ENCODE measurements around the gene TSC22D1.
A peak's percentile ranks its signal among the peaks of the same experiment; 100 is the strongest.
"Not testable (repeated sequence)": the region's sequence is repeated elsewhere in the genome, so short reads cannot be mapped to it uniquely, and the experiment has no call there.

The TSC22D1 gene

GRCh38 chr13:44549476-44549875 lies 26.7 kb downstream of the TSC22D1 start:
- H3K4me3 Mint-ChIP-seq: no peak overlapping the region
- DNase-seq: no peak
- no peaks in the 10 kb centered on the region for H3K27me3 Mint-ChIP-seq
- no peak overlapping the region for H3K27ac Mint-ChIP-seq
- H3K4me1 Mint-ChIP-seq (ENCODE audit: low read depth): no peaks in the 10 kb centered on the region
- H3K36me3 Mint-ChIP-seq (ENCODE audit: low read depth): no peaks in the 10 kb centered on the region
- no peaks in the 10 kb centered on the region for H3K9me3 Mint-ChIP-seq

- H3K4me1 Mint-ChIP-seq (ENCODE audit: low read depth): no peaks in the 10 kb centered on the region
- H3K27me3 Mint-ChIP-seq: no peaks in the 10 kb centered on the region
- H3K36me3 Mint-ChIP-seq (ENCODE audit: low read depth): no peaks in the 10 kb centered on the region
- H3K4me3 Mint-ChIP-seq: no peak overlapping the region
- no peak overlapping the region for H3K27ac Mint-ChIP-seq
- H3K9me3 Mint-ChIP-seq: no peaks in the 10 kb centered on the region
- DNase-seq: no peak
Observed at GRCh38 chr13:44546164-44546563, 30.0 kb downstream of the TSC22D1 start.

GRCh38 chr13:44543369-44543768 lies 32.8 kb downstream of the TSC22D1 start:
- DNase-seq: no peak
- no peaks in the 10 kb centered on the region for H3K9me3 Mint-ChIP-seq
- no peak overlapping the region for H3K4me3 Mint-ChIP-seq
- no peak overlapping the region for H3K27ac Mint-ChIP-seq
- H3K27me3 Mint-ChIP-seq: no peaks in the 10 kb centered on the region
- peaks cover 7% of the 10 kb centered on the region for H3K36me3 Mint-ChIP-seq (ENCODE audit: low read depth)
- H3K4me1 Mint-ChIP-seq (ENCODE audit: low read depth): no peaks in the 10 kb centered on the region

DNA sequence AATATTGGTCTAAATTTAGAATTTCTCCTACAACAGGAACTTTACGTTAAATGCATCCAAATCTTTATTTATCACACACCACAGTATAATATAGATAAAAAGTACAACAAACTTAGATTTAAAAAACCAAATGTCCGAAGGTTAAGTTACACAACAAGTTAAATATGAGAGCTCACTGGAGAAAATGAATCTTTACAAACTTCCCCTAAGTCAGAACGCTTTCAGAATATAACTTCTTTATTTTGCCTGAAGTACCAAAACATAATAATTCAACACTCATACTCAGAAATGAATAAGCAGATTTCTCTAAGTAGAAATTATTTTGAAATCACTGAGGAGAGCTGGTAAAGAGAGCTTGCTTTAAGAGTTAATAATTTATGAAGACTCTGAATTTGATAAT lies 33.8 kb downstream of the TSC22D1 start:
- Mint-ChIP-seq H3K27ac (no peak overlapping the region), H3K36me3 (ENCODE audit: low read depth) (peaks cover 7% of the 10 kb centered on the region), H3K4me3 (no peak overlapping the region), H3K9me3 (no peaks in the 10 kb centered on the region), H3K27me3 (no peaks in the 10 kb centered on the region), H3K4me1 (ENCODE audit: low read depth) (peaks cover 1% of the 10 kb centered on the region)
- no peak for DNase-seq

GRCh38 chr13:44541601-44542000 lies 34.5 kb downstream of the TSC22D1 start:
- Mint-ChIP-seq H3K9me3 (no peaks in the 10 kb centered on the region), H3K4me3 (no peak overlapping the region), H3K27me3 (no peaks in the 10 kb centered on the region), H3K4me1 (ENCODE audit: low read depth) (peaks cover 5% of the 10 kb centered on the region), H3K36me3 (ENCODE audit: low read depth) (peaks cover 7% of the 10 kb centered on the region), H3K27ac (no peak overlapping the region)
- DNase-seq: no peak

GRCh38 chr13:44540761-44541434 lies 35.2 kb downstream of the TSC22D1 start:
- H3K27ac Mint-ChIP-seq: no peak overlapping the region
- H3K9me3 Mint-ChIP-seq: no peaks in the 10 kb centered on the region
- no peak overlapping the region for H3K4me3 Mint-ChIP-seq
- H3K4me1 Mint-ChIP-seq (ENCODE audit: low read depth): peaks cover 8% of the 10 kb centered on the region
- DNase-seq: no peak
- H3K36me3 Mint-ChIP-seq (ENCODE audit: low read depth): peaks cover 7% of the 10 kb centered on the region
- H3K27me3 Mint-ChIP-seq: no peaks in the 10 kb centered on the region

- peaks cover 7% of the 10 kb centered on the region for H3K36me3 Mint-ChIP-seq (ENCODE audit: low read depth)
- no peak for DNase-seq
- H3K4me3 Mint-ChIP-seq: no peak overlapping the region
- H3K27me3 Mint-ChIP-seq: no peaks in the 10 kb centered on the region
- no peaks in the 10 kb centered on the region for H3K9me3 Mint-ChIP-seq
- H3K27ac Mint-ChIP-seq: no peak overlapping the region
- H3K4me1 Mint-ChIP-seq (ENCODE audit: low read depth): peaks cover 8% of the 10 kb centered on the region
Observed at GRCh38 chr13:44537248-44537647, 38.9 kb downstream of the TSC22D1 start.

DNA sequence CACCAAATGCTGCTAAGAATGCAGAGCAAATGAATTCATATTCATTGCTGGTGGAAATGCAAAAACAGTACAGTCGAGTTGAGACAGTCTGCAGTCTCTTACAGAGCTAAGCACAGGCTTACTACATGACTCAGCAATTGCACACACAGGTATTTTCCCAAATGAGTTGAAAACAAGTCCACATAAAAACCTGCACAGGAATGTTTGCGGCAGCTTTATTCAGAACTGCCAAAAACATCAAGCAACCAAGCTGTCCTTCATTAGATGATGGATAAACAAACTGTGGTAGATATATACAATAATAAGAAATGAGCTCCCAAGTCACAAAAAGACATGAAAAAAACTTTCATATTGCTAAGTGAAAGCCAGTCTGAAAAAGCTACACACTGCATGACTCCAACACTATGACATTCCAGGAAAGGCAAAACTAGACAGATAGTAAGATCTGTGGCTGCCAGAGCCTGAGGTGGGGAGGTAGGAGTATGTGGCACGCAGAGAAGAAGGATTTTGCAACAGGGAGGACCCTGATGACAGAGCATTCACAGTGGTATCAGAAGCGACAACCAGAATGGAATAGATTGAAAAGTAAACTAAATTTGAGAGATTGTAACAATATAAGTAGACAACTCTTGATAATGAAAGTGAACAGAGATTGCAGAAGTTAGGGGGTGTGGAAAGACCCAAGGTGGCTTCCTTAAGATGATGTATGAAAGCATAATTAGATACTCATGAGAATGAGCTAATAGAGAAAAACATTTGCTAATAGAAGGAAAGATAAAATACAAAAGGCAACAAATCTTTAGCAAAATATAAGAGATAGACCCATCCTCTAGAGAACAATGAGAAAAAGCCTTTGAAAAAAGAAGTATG lies 52.7 kb downstream of the TSC22D1 start:
- no peak for DNase-seq
- Mint-ChIP-seq H3K4me3 (no peak overlapping the region), H3K36me3 (ENCODE audit: low read depth) (no peaks in the 10 kb centered on the region), H3K9me3 (no peaks in the 10 kb centered on the region), H3K4me1 (ENCODE audit: low read depth) (no peaks in the 10 kb centered on the region), H3K27ac (no peak overlapping the region), H3K27me3 (no peaks in the 10 kb centered on the region)

DNA sequence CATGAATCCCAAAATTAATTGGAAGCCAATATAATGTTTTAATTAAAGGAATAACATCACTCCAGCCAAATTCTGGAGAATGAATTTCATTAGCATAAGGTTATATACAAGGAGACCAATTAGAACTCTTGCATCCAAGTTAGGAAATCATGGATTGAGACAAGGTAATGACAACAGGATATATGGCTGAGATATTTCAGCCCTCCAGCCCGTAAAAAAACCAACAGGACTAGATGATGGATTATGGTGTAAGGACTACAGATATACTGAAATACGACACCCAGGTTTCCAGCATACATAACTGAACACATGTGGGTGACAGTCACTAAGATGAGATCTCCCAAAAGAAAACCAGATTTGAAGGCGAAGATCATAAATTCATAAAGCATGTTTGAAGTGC lies 56.5 kb downstream of the TSC22D1 start:
- H3K27me3 Mint-ChIP-seq: no peaks in the 10 kb centered on the region
- H3K4me3 Mint-ChIP-seq: no peak overlapping the region
- no peaks in the 10 kb centered on the region for H3K36me3 Mint-ChIP-seq (ENCODE audit: low read depth)

GRCh38 chr13:44516771-44517170 lies 59.4 kb downstream of the TSC22D1 start:
- Mint-ChIP-seq H3K36me3 (ENCODE audit: low read depth) (peaks cover 3% of the 10 kb centered on the region), H3K27ac (no peak overlapping the region), H3K4me1 (ENCODE audit: low read depth) (peaks cover 13% of the 10 kb centered on the region), H3K4me3 (no peak overlapping the region), H3K9me3 (no peaks in the 10 kb centered on the region), H3K27me3 (no peaks in the 10 kb centered on the region)
- DNase-seq: no peak

More for the DNA sequence above, 56.5 kb downstream of the TSC22D1 start:
- H3K27ac Mint-ChIP-seq: no peak overlapping the region
- DNase-seq: no peak
- no peaks in the 10 kb centered on the region for H3K9me3 Mint-ChIP-seq
- no peaks in the 10 kb centered on the region for H3K4me1 Mint-ChIP-seq (ENCODE audit: low read depth)

GRCh38 chr13:44514278-44514677 lies 61.9 kb downstream of the TSC22D1 start:
- Mint-ChIP-seq H3K36me3 (ENCODE audit: low read depth) (peaks cover 3% of the 10 kb centered on the region), H3K27ac (peak overlapping the region; percentile 19), H3K4me3 (no peak overlapping the region), H3K4me1 (ENCODE audit: low read depth) (peaks cover 13% of the 10 kb centered on the region), H3K27me3 (no peaks in the 10 kb centered on the region), H3K9me3 (no peaks in the 10 kb centered on the region)
- DNase-seq: no peak

DNA sequence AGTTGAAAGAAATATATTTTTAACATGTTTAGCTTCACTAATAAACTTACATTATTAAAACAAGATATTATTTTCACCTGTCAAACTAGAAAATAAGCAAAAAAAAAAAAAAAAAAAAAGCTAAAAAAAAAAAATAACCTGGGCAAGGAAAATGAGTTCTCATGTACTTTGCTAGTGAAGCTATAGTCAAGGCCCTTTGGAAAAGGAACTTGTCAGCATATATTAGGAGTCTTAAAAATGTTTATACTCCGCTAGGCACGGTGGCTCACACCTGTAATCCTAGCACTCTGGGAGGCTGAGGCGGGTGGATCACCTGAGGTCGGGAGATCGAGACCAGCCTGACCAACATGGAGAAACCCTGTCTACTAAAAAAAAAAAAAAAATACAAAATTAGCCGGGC lies 66.3 kb downstream of the TSC22D1 start:
- not testable (repeated sequence) for H3K9me3 Mint-ChIP-seq; H3K27me3 Mint-ChIP-seq; H3K27ac Mint-ChIP-seq; H3K4me3 Mint-ChIP-seq; H3K36me3 Mint-ChIP-seq (ENCODE audit: low read depth); DNase-seq
- peaks cover 13% of the 10 kb centered on the region for H3K4me1 Mint-ChIP-seq (ENCODE audit: low read depth)

DNA sequence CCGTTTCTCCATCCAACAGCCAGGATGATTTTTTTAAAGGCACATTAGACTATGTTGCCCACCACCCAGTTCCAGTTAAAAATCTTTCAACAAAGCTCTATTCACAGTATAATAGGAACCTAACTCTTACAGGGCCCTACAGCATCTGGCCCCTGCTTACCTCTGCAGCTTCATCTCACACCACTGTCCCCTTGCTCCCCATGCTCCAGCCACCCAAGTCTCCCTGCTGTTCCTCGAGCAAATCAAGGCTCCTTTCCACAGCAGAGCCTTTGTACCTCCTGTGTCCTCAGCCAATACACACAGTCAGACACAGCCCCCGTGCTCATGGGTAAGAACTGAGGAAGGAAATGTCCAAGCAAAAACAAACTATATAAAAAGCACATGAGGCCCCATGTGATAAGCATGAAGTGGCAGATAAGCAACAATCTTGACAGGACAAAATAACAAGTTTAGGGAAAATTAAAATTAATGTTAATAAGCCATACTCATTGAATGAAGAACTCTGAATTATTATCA lies 67.5 kb downstream of the TSC22D1 start:
- no peak overlapping the region for H3K4me3 Mint-ChIP-seq
- no peaks in the 10 kb centered on the region for H3K27me3 Mint-ChIP-seq
- no peak for DNase-seq
- peaks cover 4% of the 10 kb centered on the region for H3K4me1 Mint-ChIP-seq (ENCODE audit: low read depth)
- no peaks in the 10 kb centered on the region for H3K9me3 Mint-ChIP-seq
- no peaks in the 10 kb centered on the region for H3K36me3 Mint-ChIP-seq (ENCODE audit: low read depth)
- no peak overlapping the region for H3K27ac Mint-ChIP-seq

GRCh38 chr13:44507639-44508038 lies 68.5 kb downstream of the TSC22D1 start:
- no peak overlapping the region for H3K27ac Mint-ChIP-seq
- H3K27me3 Mint-ChIP-seq: no peaks in the 10 kb centered on the region
- H3K36me3 Mint-ChIP-seq (ENCODE audit: low read depth): no peaks in the 10 kb centered on the region
- H3K9me3 Mint-ChIP-seq: no peaks in the 10 kb centered on the region
- H3K4me3 Mint-ChIP-seq: no peak overlapping the region
- H3K4me1 Mint-ChIP-seq (ENCODE audit: low read depth): no peaks in the 10 kb centered on the region
- DNase-seq: no peak

- Mint-ChIP-seq H3K36me3 (ENCODE audit: low read depth) (no peaks in the 10 kb centered on the region), H3K4me3 (no peak overlapping the region), H3K27me3 (no peaks in the 10 kb centered on the region), H3K9me3 (no peaks in the 10 kb centered on the region), H3K27ac (no peak overlapping the region), H3K4me1 (ENCODE audit: low read depth) (no peaks in the 10 kb centered on the region)
- no peak for DNase-seq
Observed at GRCh38 chr13:44506719-44507118, 69.4 kb downstream of the TSC22D1 start.

Data from activated T-cell treated with anti-CD3 and anti-CD28 coated beads, Interleukin-2, amount 50 U/mL, for 24 hours (primary cell).